Right atrium auricular region (tissue), 2 donors: ENCODE data around the gene TOX2. TPM values are rescaled to one million over a fixed set of nuclear protein-coding genes. Genes with fewer than 3 reads are reported as not detected.
A peak's percentile ranks its signal among the peaks of the same experiment; 100 is the strongest.

Experiments used
- DNase-seq: peaks from one replicate; pipeline ENCODE4 v3.0.0-alpha.2; 2019; ENCODE audit warnings: low spot score
- H3K27ac ChIP-seq, 2 donors: fragments of 200-600 bp; sonication (generic); 1 replicate in 1 of 2; 2 replicates in 1 of 2; pipeline ENCODE4 v1.5.1; 2016 to 2019
- H3K27me3 ChIP-seq, 2 donors: fragments of 200-600 bp; sonication (generic); one replicate each; pipeline versions ENCODE4 v1.5.1 to v1.6.0; 2017 to 2019
- H3K36me3 ChIP-seq: fragments of 200-600 bp; sonication (generic); one replicate; pipeline ENCODE4 v1.5.1; 2016
- H3K4me1 ChIP-seq, 2 donors: fragments of 200-600 bp; sonication (generic); one replicate each; pipeline versions ENCODE4 v1.5.1 to v1.6.0; 2017 to 2019
- H3K4me3 ChIP-seq, 2 donors: fragments of 200-600 bp; sonication (generic); 1 replicate in 1 of 2; 2 replicates in 1 of 2; pipeline ENCODE4 v1.5.1; 2017 to 2019; ENCODE audit warnings: mild to moderate bottlenecking in 1 of 2, moderate library complexity in 1 of 2
- H3K9me3 ChIP-seq, 2 donors: fragments of 200-600 bp; sonication (generic); one replicate each; pipeline ENCODE4 v1.5.1; 2019
- CTCF ChIP-seq, 2 donors: fragments of 200-600 bp; sonication (generic); IDR thresholded peaks; one replicate each; pipeline ENCODE4 v1.5.1; 2019; ENCODE audit warnings: antibody characterized with exemption in 2 of 2
- total RNA-seq, 2 donors: library from RNA; depleted of rRNA; stranded (reverse); fragments of >200 nt; gene quantifications; one replicate each; pipeline ENCODE4 v1.1.0, GENCODE V29; 2016

Gene TOX2
- total RNA-seq, 2 donors from 2014 or later: 0.30 to 0.63 TPM

GRCh38 chr20:44054849-44055248 lies 140.2 kb downstream of the TOX2 start:
- H3K9me3 ChIP-seq: peaks cover 0 to 6% of the 10 kb centered on the region in 2 donors
- H3K4me1 ChIP-seq: no peaks in the 10 kb centered on the region
- no peaks in the 10 kb centered on the region for H3K27me3 ChIP-seq
- no peaks in the 10 kb centered on the region for H3K36me3 ChIP-seq
- no peak overlapping the region for H3K27ac ChIP-seq
- no peak overlapping the region for H3K4me3 ChIP-seq
- TF ChIP-seq CTCF (IDR thresholded peaks at IDR 0.05): no peak
- no peak for DNase-seq

- no peaks in the 10 kb centered on the region for H3K27me3 ChIP-seq
- DNase-seq: peak; percentile 58
- peaks cover 0 to 6% of the 10 kb centered on the region in 2 donors for H3K9me3 ChIP-seq
- no peaks in the 10 kb centered on the region for H3K4me1 ChIP-seq
- no peaks in the 10 kb centered on the region for H3K36me3 ChIP-seq
- no peak overlapping the region for H3K27ac ChIP-seq
- peak in 1 of 2 donors; percentile 65 for TF ChIP-seq CTCF (IDR thresholded peaks at IDR 0.05)
- H3K4me3 ChIP-seq: no peak overlapping the region
Measured at GRCh38 chr20:44056010-44056698, 141.5 kb downstream of the TOX2 start.

- TF ChIP-seq CTCF (IDR thresholded peaks at IDR 0.05): no peak
- H3K27me3 ChIP-seq: no peaks in the 10 kb centered on the region
- no peaks in the 10 kb centered on the region for H3K36me3 ChIP-seq
- H3K27ac ChIP-seq: no peak overlapping the region
- peaks cover 0 to 6% of the 10 kb centered on the region in 2 donors for H3K9me3 ChIP-seq
- no peak overlapping the region for H3K4me3 ChIP-seq
- no peak for DNase-seq
- no peaks in the 10 kb centered on the region for H3K4me1 ChIP-seq
Measured at GRCh38 chr20:44057698-44058675, 143.3 kb downstream of the TOX2 start.

GRCh38 chr20:44064501-44065400 lies 150.1 kb downstream of the TOX2 start:
- Histone ChIP-seq H3K36me3 (no peaks in the 10 kb centered on the region), H3K9me3 (no peaks in the 10 kb centered on the region), H3K4me3 (no peak overlapping the region), H3K4me1 (no peaks in the 10 kb centered on the region), H3K27ac (no peak overlapping the region), H3K27me3 (no peaks in the 10 kb centered on the region)
- DNase-seq: peak; percentile 55
- no peak for TF ChIP-seq CTCF (IDR thresholded peaks at IDR 0.05)
